Tongue (tissue), 2 donors: ENCODE data around the gene ALAD. TPM values are rescaled to one million over a fixed set of nuclear protein-coding genes. Genes with fewer than 3 reads are reported as not detected.

Experiments used
- DNase-seq: peaks from one replicate; pipeline ENCODE4 v3.0.0-alpha.2; 2015
- total RNA-seq: library from RNA; depleted of rRNA; stranded (reverse); fragments of >200 nt; gene quantifications from one replicate; pipeline ENCODE4 v1.2.3, GENCODE V29; 2014

The ALAD gene
- total RNA-seq, 1 donor from 2014 or later: 27.8 TPM

DNA sequence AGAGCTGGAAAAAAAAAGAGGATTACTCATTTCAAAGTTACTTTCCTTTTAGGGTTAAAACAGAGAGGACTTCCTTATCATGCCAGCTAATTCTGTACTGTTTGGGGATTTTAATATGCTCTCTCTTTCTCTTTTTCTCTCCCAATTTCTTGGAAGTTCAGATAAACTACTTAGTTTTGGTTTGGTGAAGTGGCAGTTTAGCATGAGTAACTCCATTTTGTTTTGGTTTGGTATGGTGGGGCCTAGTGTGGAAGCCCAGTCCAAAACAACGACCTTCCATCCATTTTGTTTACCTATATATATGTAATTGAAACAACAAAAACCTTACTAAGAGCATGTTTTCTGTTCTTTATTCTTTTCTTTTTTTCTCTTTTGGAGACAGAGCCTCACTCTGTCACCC lies 55.4 kb downstream of the ALAD start:
- no peak for DNase-seq

DNA sequence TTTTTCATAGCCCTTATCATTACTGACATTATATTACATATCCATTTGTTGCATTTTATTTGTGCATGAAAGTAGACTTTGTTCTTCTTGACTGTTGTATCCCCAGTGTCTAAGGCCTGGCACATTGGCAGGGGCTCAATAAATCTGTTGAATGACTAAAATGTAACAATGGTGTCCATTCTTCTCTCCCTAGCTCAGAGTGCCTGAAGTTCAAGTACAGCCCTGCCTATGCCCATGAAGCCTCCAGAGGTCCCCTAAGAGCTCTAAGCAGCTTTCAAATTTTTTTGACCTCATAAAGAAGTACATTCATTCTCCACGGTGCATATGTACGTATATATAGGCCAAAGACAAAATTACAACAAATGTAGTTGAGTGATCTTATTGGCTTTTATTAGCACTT lies 55.9 kb downstream of the ALAD start:
- no peak for DNase-seq

DNA sequence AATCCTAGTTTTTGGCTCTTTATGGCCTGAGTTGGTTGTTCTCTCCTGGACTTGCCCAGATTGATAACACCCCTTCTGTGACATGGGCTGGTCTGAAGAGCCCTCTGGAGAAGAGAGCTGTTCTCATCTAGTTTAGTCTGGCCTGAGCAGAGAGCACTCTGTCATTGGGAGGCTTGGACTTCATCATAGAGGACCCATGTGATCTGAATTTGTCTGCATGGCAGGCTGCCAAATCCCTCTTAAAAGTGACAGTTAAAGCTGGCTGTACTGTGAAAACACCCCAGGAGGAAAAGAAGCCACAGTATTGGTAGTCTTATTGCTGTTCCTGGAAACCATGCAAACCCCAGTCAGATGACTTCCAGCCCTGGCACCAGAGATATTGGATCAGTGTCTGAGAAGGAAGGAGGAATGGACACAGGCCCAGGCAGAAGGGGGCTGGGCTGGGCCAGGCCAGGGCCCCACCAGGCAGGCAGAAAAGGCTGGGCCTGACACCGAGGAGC lies 57.3 kb downstream of the ALAD start:
- DNase-seq: peak; percentile 95

GRCh38 chr9:113341712-113342410 lies 59.2 kb downstream of the ALAD start:
- peak; percentile 51 for DNase-seq

- DNase-seq: peak; percentile 95
Observed at GRCh38 chr9:113340011-113340699, 60.9 kb downstream of the ALAD start, which contains the start of gene WDR31. WDR31 (minus strand) TSS chr9:113340275; CDS start chr9:113332022, 8,253 bp downstream.

DNA sequence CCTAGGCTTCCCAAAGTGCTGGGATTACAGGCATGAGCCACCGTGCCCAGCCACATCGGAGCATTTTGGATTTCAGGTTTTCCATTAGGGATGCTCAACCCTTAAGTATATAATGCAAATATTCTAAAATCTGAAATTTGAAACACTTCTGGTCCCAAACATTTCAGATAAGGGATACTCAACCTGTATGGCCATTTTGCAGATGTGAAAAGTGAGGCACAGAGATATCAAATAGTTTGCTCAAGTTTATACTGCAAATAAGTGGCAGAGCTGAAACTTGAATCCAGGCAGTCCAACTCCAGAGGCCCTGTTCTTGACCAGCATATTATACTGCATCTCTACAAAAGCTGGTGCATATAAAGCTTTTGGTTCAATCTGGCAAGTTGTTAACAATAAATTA lies 63.4 kb downstream of the ALAD start:
- DNase-seq: no peak

Other genes starting within 250 kb of the ALAD start
- gene FKBP15, start 180.0 kb downstream of the ALAD start, total RNA-seq: 26.3 TPM
- 11.8 TPM for gene SLC31A1, start 179.7 kb downstream of the ALAD start, total RNA-seq
- 32.1 TPM for gene CDC26, start 125.7 kb downstream of the ALAD start, total RNA-seq
- 18.7 TPM for gene PRPF4, start 125.6 kb downstream of the ALAD start, total RNA-seq
- gene RNF183, start 97.9 kb downstream of the ALAD start, total RNA-seq: 0.21 TPM
- gene WDR31, start 61.0 kb downstream of the ALAD start, total RNA-seq: 3.7 TPM
- 2.6 TPM for gene BSPRY, start 51.7 kb downstream of the ALAD start, total RNA-seq
- 13.0 TPM for gene HDHD3, start 24.3 kb downstream of the ALAD start, total RNA-seq
- gene POLE3, start 9.4 kb upstream of the ALAD start, total RNA-seq: 36.5 TPM
- 0.92 TPM for gene C9orf43, start 9.5 kb upstream of the ALAD start, total RNA-seq
- 59.9 TPM for gene RGS3, start 62.4 kb upstream of the ALAD start, total RNA-seq